Neural progenitor cell (in vitro differentiated cells): ENCODE measurements around the gene TMEM238. TPM values are rescaled to one million over a fixed set of nuclear protein-coding genes. Genes with fewer than 3 reads are reported as not detected.
A peak's percentile ranks its signal among the peaks of the same experiment; 100 is the strongest.

Experiments used
- DNase-seq: peaks from one replicate; pipeline ENCODE4 v3.0.0-alpha.2; 2016; ENCODE audit warnings: low spot score
- H2AFZ ChIP-seq: fragments of 200-600 bp; sonication (generic); replicated peaks from 2 replicates; pipeline ENCODE4 v1.6.1; 2016; ENCODE audit warnings: antibody characterized with exemption
- H3F3A ChIP-seq: fragments of 200-600 bp; sonication (generic); 2 replicates; pipeline ENCODE4 v1.6.1; 2016; ENCODE audit warnings: antibody characterized with exemption, low read depth
- H3K27ac ChIP-seq: fragments of 200-600 bp; sonication (generic); 2 replicates; pipeline ENCODE4 v1.5.1; 2016; ENCODE audit warnings: mild to moderate bottlenecking
- H3K27me3 ChIP-seq: fragments of 200-600 bp; sonication (generic); 2 replicates; pipeline ENCODE4 v1.6.1; 2016; ENCODE audit warnings: mild to moderate bottlenecking, moderate library complexity
- H3K36me3 ChIP-seq: fragments of 200-600 bp; sonication (generic); 2 replicates; pipeline ENCODE4 v1.5.1; 2016
- H3K4me1 ChIP-seq: fragments of 200-600 bp; sonication (generic); 2 replicates; pipeline ENCODE4 v1.6.1; 2016; ENCODE audit warnings: mixed run types
- H3K4me2 ChIP-seq: fragments of 200-600 bp; sonication (generic); 2 replicates; pipeline ENCODE4 v1.6.1; 2016
- H3K4me3 ChIP-seq: fragments of 200-600 bp; sonication (generic); 2 replicates; pipeline ENCODE4 v1.5.1; 2016
- H3K79me2 ChIP-seq: fragments of 200-600 bp; sonication (generic); 2 replicates; pipeline ENCODE4 v1.6.1; 2016; ENCODE audit warnings: low read depth
- H3K9ac ChIP-seq: fragments of 200-600 bp; sonication (generic); 2 replicates; pipeline ENCODE4 v1.6.1; 2016
- H3K9me3 ChIP-seq: fragments of 200-600 bp; sonication (generic); 2 replicates; pipeline ENCODE4 v1.5.1; 2016; ENCODE audit warnings: low read depth
- H4K20me1 ChIP-seq: fragments of 200-600 bp; sonication (generic); 2 replicates; pipeline ENCODE4 v1.6.1; 2016; ENCODE audit warnings: low read depth
- H3K27ac Mint-ChIP-seq: 3 replicates; pipeline ENCODE4 v1.8.0; 2021; ENCODE audit warnings: mixed read lengths
- H3K27me3 Mint-ChIP-seq: 2 replicates; pipeline ENCODE4 v1.8.0; 2022; ENCODE audit warnings: low read depth, mild to moderate bottlenecking, inconsistent platforms, moderate library complexity, mixed read lengths; ENCODE audit not compliant: insufficient read depth
- H3K36me3 Mint-ChIP-seq: 3 replicates; pipeline ENCODE4 v1.8.0; 2021; ENCODE audit warnings: mixed read lengths
- H3K4me1 Mint-ChIP-seq: 3 replicates; pipeline ENCODE4 v1.8.0; 2021; ENCODE audit warnings: mixed read lengths
- H3K4me3 Mint-ChIP-seq: 3 replicates; pipeline ENCODE4 v1.8.0; 2021; ENCODE audit warnings: mild to moderate bottlenecking, moderate library complexity, mixed read lengths
- H3K9me3 Mint-ChIP-seq: 3 replicates; pipeline ENCODE4 v1.8.0; 2020; ENCODE audit warnings: mixed read lengths
- EZH2 ChIP-seq: fragments of 200-600 bp; sonication (generic); IDR thresholded peaks from 2 replicates; pipeline ENCODE4 v1.6.1; 2017; ENCODE audit warnings: antibody characterized with exemption, mild to moderate bottlenecking, moderate library complexity
- EZH2phosphoT487 ChIP-seq: fragments of 200-600 bp; sonication (generic); IDR thresholded peaks from 2 replicates; pipeline ENCODE4 v1.6.1; 2017; ENCODE audit warnings: antibody characterized with exemption
- total RNA-seq: library from RNA; depleted of rRNA; stranded (reverse); fragments of >200 nt; gene quantifications from 2 replicates; pipeline ENCODE4 v1.2.3, GENCODE V29; 2015; ENCODE audit warnings: low replicate concordance
- TF ChIP-seq, protein P1 (sequence below): fragments of 200-600 bp; sonication (generic); IDR thresholded peaks from 2 replicates; pipeline ENCODE4 v1.5.1; 2017; ENCODE audit warnings: antibody characterized with exemption, mild to moderate bottlenecking

The TMEM238 gene
- total RNA-seq, 1 donor from 2014 or later = not detected

DNA sequence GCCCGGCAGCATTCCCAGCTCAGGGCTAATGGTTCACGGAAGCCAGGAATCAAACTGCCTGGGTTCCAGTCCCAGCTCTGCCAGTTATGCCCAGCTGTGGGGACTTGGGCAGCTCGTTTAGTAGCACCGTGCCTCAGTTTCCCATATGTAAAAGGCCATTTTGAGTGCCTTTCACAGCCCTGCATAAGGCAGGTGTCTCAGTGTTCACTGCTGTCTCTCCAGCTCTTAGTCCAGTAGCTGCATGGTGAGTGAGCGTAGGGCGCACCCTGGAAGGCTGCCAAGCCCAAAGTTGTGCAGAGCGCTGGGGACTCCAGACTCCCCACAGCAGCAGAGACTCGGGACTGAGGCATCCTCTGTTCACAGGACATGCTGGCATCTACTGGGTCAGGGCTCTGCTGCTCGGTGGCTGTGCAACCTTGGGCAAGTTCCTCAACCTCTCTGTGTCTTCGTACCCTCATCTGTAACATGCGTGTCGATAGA, 7.1 kb upstream of the TMEM238 start:
- TF ChIP-seq, protein P1, sequence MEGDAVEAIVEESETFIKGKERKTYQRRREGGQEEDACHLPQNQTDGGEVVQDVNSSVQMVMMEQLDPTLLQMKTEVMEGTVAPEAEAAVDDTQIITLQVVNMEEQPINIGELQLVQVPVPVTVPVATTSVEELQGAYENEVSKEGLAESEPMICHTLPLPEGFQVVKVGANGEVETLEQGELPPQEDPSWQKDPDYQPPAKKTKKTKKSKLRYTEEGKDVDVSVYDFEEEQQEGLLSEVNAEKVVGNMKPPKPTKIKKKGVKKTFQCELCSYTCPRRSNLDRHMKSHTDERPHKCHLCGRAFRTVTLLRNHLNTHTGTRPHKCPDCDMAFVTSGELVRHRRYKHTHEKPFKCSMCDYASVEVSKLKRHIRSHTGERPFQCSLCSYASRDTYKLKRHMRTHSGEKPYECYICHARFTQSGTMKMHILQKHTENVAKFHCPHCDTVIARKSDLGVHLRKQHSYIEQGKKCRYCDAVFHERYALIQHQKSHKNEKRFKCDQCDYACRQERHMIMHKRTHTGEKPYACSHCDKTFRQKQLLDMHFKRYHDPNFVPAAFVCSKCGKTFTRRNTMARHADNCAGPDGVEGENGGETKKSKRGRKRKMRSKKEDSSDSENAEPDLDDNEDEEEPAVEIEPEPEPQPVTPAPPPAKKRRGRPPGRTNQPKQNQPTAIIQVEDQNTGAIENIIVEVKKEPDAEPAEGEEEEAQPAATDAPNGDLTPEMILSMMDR = no peak
- TF ChIP-seq EZH2phosphoT487 (no peak), EZH2 (no peak)
- Mint-ChIP-seq H3K4me1 (peaks cover 44% of the 10 kb centered on the region), H3K36me3 (peaks cover 15% of the 10 kb centered on the region), H3K27me3 (peaks cover 2% of the 10 kb centered on the region), H3K27ac (no peak overlapping the region), H3K9me3 (no peaks in the 10 kb centered on the region), H3K4me3 (no peak overlapping the region)
- Histone ChIP-seq H4K20me1 (peaks cover 71% of the 10 kb centered on the region), H3K27me3 (no peaks in the 10 kb centered on the region), H3K9me3 (no peaks in the 10 kb centered on the region), H3F3A (peaks cover 64% of the 10 kb centered on the region), H2AFZ (no peak overlapping the region), H3K4me2 (no peak overlapping the region), H3K9ac (no peak overlapping the region), H3K79me2 (peaks cover 28% of the 10 kb centered on the region), H3K36me3 (no peaks in the 10 kb centered on the region), H3K4me3 (no peak overlapping the region), H3K27ac (no peak overlapping the region), H3K4me1 (peaks cover 29% of the 10 kb centered on the region)
- no peak for DNase-seq

- peaks cover 29% of the 10 kb centered on the region for H3K4me1 ChIP-seq
- no peak overlapping the region for H3K27ac Mint-ChIP-seq
These were observed 6.4 kb upstream of the TMEM238 start for GRCh38 chr19:55390461-55390880.

GRCh38 chr19:55389386-55390317, 5.6 kb upstream of the TMEM238 start:
- H3K9me3 ChIP-seq = no peaks in the 10 kb centered on the region
- peaks cover 32% of the 10 kb centered on the region for H3K79me2 ChIP-seq
- peaks cover 52% of the 10 kb centered on the region for H3K4me1 Mint-ChIP-seq
- H3F3A ChIP-seq = peaks cover 75% of the 10 kb centered on the region
- H3K4me1 ChIP-seq = peaks cover 33% of the 10 kb centered on the region
- peaks cover 15% of the 10 kb centered on the region for H3K36me3 Mint-ChIP-seq
- TF ChIP-seq, protein P1 = no peak
- TF ChIP-seq EZH2 = no peak
- no peaks in the 10 kb centered on the region for H3K9me3 Mint-ChIP-seq
- H4K20me1 ChIP-seq = peaks cover 75% of the 10 kb centered on the region
- H3K9ac ChIP-seq = no peak overlapping the region
- H3K27ac Mint-ChIP-seq = peak overlapping the region; percentile 88
- no peaks in the 10 kb centered on the region for H3K27me3 ChIP-seq
- no peak overlapping the region for H3K27ac ChIP-seq
- no peaks in the 10 kb centered on the region for H3K36me3 ChIP-seq
- H3K27me3 Mint-ChIP-seq = peaks cover 7% of the 10 kb centered on the region
- no peak overlapping the region for H2AFZ ChIP-seq
- H3K4me2 ChIP-seq = no peak overlapping the region
- DNase-seq = no peak
- H3K4me3 ChIP-seq = no peak overlapping the region
- H3K4me3 Mint-ChIP-seq = peak overlapping the region; percentile 67

More at GRCh38 chr19:55390461-55390880, 6.4 kb upstream of the TMEM238 start:
- H3K9me3 ChIP-seq = no peaks in the 10 kb centered on the region
- peaks cover 75% of the 10 kb centered on the region for H4K20me1 ChIP-seq
- Mint-ChIP-seq H3K4me3 (peak overlapping the region; percentile 42), H3K4me1 (peaks cover 50% of the 10 kb centered on the region), H3K9me3 (no peaks in the 10 kb centered on the region), H3K27me3 (peaks cover 3% of the 10 kb centered on the region), H3K36me3 (peaks cover 15% of the 10 kb centered on the region)
- no peak overlapping the region for H3K4me3 ChIP-seq
- peaks cover 32% of the 10 kb centered on the region for H3K79me2 ChIP-seq
- H3K36me3 ChIP-seq = no peaks in the 10 kb centered on the region
- H2AFZ ChIP-seq = no peak overlapping the region
- H3K27ac ChIP-seq = no peak overlapping the region
- H3F3A ChIP-seq = peaks cover 67% of the 10 kb centered on the region
- no peak overlapping the region for H3K9ac ChIP-seq
- no peak overlapping the region for H3K4me2 ChIP-seq
- TF ChIP-seq, protein P1 = no peak
- TF ChIP-seq EZH2phosphoT487 = no peak
- TF ChIP-seq EZH2 = no peak
- no peaks in the 10 kb centered on the region for H3K27me3 ChIP-seq
- DNase-seq = no peak
